Activated CD8-positive, alpha-beta T cell treated with anti-CD3 and anti-CD28 coated beads for 36 hours (primary cell): ENCODE measurements around the gene SPTSSB. TPM values are rescaled to one million over a fixed set of nuclear protein-coding genes. Genes with fewer than 3 reads are reported as not detected.

Experiments used
- ATAC-seq: fragments of 200-7000 bp; cut with Tn5 transposase; one replicate; pipeline ENCODE4 v1.10.0; 2021; ENCODE audit warnings: mild to moderate bottlenecking, moderate library complexity
- CTCF ChIA-PET: fragments of 350-600 bp; sonication (Branson Sonifier 250); formaldehyde crosslinking; loops from one replicate; lab custom pipeline; 2021; ENCODE audit warnings: antibody characterized with exemption; lab: Charles Lee
- POLR2A ChIA-PET: fragments of 350-600 bp; sonication (Branson Sonifier 250); formaldehyde crosslinking; loops from one replicate; lab custom pipeline; 2021; ENCODE audit warnings: antibody characterized with exemption; lab: Charles Lee
- DNase-seq: peaks from one replicate; pipeline ENCODE4 v3.0.0-alpha.2; 2020
- H3K27ac Mint-ChIP-seq: one replicate; pipeline ENCODE4 v1.8.0; 2021; ENCODE audit warnings: mild to moderate bottlenecking, mixed read lengths
- H3K27me3 Mint-ChIP-seq: one replicate; pipeline ENCODE4 v1.8.0; 2021; ENCODE audit warnings: mixed read lengths
- H3K36me3 Mint-ChIP-seq: one replicate; pipeline ENCODE4 v1.8.0; 2021; ENCODE audit warnings: low read depth, mixed read lengths
- H3K4me1 Mint-ChIP-seq: one replicate; pipeline ENCODE4 v1.8.0; 2021; ENCODE audit warnings: low read depth, mixed read lengths
- H3K4me3 Mint-ChIP-seq: one replicate; pipeline ENCODE4 v1.8.0; 2021; ENCODE audit warnings: mild to moderate bottlenecking, moderate library complexity, mixed read lengths
- H3K9me3 Mint-ChIP-seq: one replicate; pipeline ENCODE4 v1.8.0; 2021; ENCODE audit warnings: mixed read lengths
- CTCF ChIP-seq: fragments of 200-600 bp; IDR thresholded peaks from one replicate; pipeline ENCODE4 v1.8.0; 2022; ENCODE audit warnings: antibody characterized with exemption, mild to moderate bottlenecking
- intact Hi-C: fragments of 100-400 bp; cut with micrococcal nuclease; formaldehyde crosslinking; loops from one replicate; pipeline ENCODE4 v1.10.0; 2022
- total RNA-seq, 2 experiments: library from RNA; stranded (reverse); gene quantifications; one replicate each; pipeline ENCODE4 v1.2.3, GENCODE V29; 2021

SPTSSB gene
- total RNA-seq, 2 experiments from 2014 or later = not detected

DNA sequence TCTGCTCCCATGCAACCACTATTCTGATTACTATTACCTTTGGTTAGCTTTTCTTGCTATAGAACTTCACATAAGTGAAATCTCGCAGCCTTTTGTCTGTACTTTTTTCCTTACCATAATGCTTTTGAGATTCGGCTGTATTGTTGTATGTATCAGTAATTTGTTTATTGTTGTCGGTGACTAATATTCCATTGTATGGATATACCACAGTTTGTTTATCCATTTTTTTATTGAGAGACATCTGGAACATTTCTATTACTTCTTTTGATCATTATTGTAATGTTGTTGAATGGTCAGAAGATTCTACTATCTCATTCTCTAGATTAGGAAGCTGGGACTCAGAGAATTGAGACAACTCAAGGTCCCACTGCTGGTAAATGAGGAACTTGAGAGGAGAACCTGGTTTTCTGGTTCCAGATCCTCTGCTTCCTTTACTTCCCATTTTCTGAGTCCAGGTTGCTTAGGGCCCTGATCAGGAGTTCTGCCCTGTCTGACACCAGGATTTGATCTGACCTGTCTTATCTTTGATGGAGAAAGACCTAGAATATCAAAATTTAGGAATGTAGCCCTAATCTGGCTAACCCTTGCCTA is 18.2 kb upstream of the SPTSSB start:
- peaks cover 13% of the 10 kb centered on the region for H3K4me1 Mint-ChIP-seq
- CTCF ChIA-PET = interaction anchor here (1.1 kb wide), 1 partner anchor 13 kb away, joined by 3 read pairs; no protein-coding TSS in a partner anchor

GRCh38 chr3:161388855-161389254 is 17.5 kb upstream of the SPTSSB start:
- Mint-ChIP-seq H3K4me3 (no peak overlapping the region), H3K9me3 (no peaks in the 10 kb centered on the region), H3K36me3 (no peaks in the 10 kb centered on the region), H3K27me3 (peaks cover 31% of the 10 kb centered on the region), H3K27ac (no peak overlapping the region), H3K4me1 (peaks cover 6% of the 10 kb centered on the region)
- DNase-seq (no peak), ATAC-seq (peak; percentile 20)
- intact Hi-C loops = no loop called here
- ChIA-PET CTCF (interaction anchor here (1.1 kb wide), 1 partner anchor 13 kb away, joined by 3 read pairs; no protein-coding TSS in a partner anchor), POLR2A (no interaction called here)
- TF ChIP-seq CTCF = no peak

More for the DNA sequence above, 18.2 kb upstream of the SPTSSB start:
- POLR2A ChIA-PET = no interaction called here
- no peak for DNase-seq
- Mint-ChIP-seq H3K27me3 (peaks cover 26% of the 10 kb centered on the region), H3K27ac (no peak overlapping the region), H3K4me3 (no peak overlapping the region), H3K9me3 (no peaks in the 10 kb centered on the region), H3K36me3 (no peaks in the 10 kb centered on the region)
- intact Hi-C loops = no loop called here
- ATAC-seq = no peak
- TF ChIP-seq CTCF = no peak

- ChIA-PET POLR2A (no interaction called here), CTCF (interaction anchor here (1.1 to 1.4 kb wide), 2 partner anchors 14 to 16 kb away, joined by 4 to 5 read pairs; partner anchors contain the start of gene SPTSSB)
- Mint-ChIP-seq H3K36me3 (no peaks in the 10 kb centered on the region), H3K27me3 (peaks cover 26% of the 10 kb centered on the region), H3K27ac (no peak overlapping the region), H3K9me3 (no peaks in the 10 kb centered on the region), H3K4me1 (no peaks in the 10 kb centered on the region), H3K4me3 (no peak overlapping the region)
- no peak for ATAC-seq
- intact Hi-C loops = no loop called here
- TF ChIP-seq CTCF = no peak
- DNase-seq = no peak
Observed at GRCh38 chr3:161386991-161387770, 15.9 kb upstream of the SPTSSB start.

DNA sequence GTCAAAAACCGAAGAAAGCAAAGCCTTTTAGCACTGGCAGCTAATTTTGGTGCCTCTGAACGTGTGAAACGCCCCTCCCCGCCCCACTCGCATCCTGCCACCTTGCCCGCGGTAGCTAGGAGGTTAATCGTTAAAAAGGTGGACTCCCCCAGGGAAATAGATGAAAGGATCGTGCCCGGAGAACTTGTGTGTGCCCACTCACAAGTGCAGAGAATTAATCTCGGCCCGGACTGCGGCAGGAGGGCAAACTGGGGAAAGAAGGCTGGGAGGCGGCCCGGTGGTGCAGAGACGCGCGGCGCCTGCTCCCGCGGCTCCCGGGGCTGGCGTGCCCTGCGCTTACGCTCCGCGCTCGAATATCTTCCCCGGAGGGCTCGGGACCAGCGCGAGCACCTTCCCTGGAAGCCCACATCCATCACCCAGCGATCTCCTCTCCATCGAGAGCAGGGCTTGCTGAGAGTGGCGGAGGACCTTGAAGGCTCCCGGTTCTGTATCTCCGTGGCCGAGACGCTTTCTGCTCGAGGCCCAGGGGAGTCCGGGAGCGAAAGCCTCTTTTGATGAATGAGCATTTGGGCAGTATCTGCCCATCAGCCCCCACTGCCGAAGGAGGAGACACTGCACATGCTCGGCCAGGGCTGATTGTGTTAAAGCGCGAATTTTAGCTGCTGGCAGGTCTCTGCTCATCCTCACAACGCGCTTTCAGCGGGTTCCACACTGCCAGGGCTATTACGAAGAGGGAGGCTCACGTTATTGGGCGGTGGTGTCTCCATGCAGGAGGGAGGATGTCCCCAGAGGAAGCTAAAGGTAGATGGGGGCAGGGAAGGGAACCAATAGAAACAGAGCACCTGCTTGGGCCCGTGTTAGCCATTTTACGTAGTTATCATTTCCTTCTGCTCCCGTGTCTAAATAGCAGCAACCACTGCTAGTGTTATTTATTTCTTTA is 1.3 kb upstream of the SPTSSB start:
- DNase-seq = peak; percentile 42
- H3K27ac Mint-ChIP-seq = no peak overlapping the region
- ATAC-seq = peak; percentile 48
- H3K4me1 Mint-ChIP-seq = peaks cover 12% of the 10 kb centered on the region
- peak overlapping the region; percentile 78 for H3K4me3 Mint-ChIP-seq
- no peaks in the 10 kb centered on the region for H3K9me3 Mint-ChIP-seq
- intact Hi-C loops = no loop called here
- no peaks in the 10 kb centered on the region for H3K36me3 Mint-ChIP-seq
- peaks cover 43% of the 10 kb centered on the region for H3K27me3 Mint-ChIP-seq
- ChIA-PET POLR2A (interaction anchor here (1.3 kb wide), 1 partner anchor 62 kb away, joined by 3 read pairs; no protein-coding TSS in a partner anchor), CTCF (interaction anchor here (1.0 to 2.1 kb wide), 7 partner anchors 13 to 416 kb away, joined by 3 to 10 read pairs (median 3); no protein-coding TSS in a partner anchor)
- no peak for TF ChIP-seq CTCF
